H1 (cell line): ENCODE data around the gene DENND6B. TPM values are rescaled to one million over a fixed set of nuclear protein-coding genes. Genes with fewer than 3 reads are reported as not detected.

Source experiments
- CBX5 ChIP-seq: fragments of 300-800, 300-1000 bp; sonication (generic); IDR thresholded peaks from 2 replicates; pipeline ENCODE4 v1.7.1; 2016; ENCODE audit warnings: antibody characterized with exemption, low read length, low read depth
- CREB1 ChIP-seq: IDR thresholded peaks from 2 replicates; pipeline ENCODE4 v1.6.1; 2012; ENCODE audit warnings: inconsistent platforms
- SIRT6 ChIP-seq: IDR thresholded peaks from one replicate; pipeline ENCODE4 v1.7.1; 2012; ENCODE audit warnings: low read length, inconsistent platforms
- polyA plus RNA-seq, 7 experiments: library from polyadenylated mRNA; depleted of rRNA in 3 of 7; stranded (reverse) in 5 of 7; unstranded in 2 of 7; fragments of >200 nt in 5 of 7; fragments of 200-250 nt in 2 of 7; gene quantifications; 1 replicate in 5 of 7; 2 replicates in 1 of 7; 4 replicates in 1 of 7; pipeline versions ENCODE4 v1.2.1 to v1.2.3, GENCODE V29; 2011 to 2013; ENCODE audit warnings: missing spikeins in 2 of 7, mixed read lengths in 2 of 7
- total RNA-seq: library from RNA; stranded (reverse); fragmentation: NEBNext Ultra II Directional; extraction: Animal tissue kit (Norgen Biotek cat#: 25700); gene quantifications from 2 replicates; pipeline ENCODE4 v1.2.1, GENCODE V29; 2021

The DENND6B gene
- total and polyA plus RNA-seq, 2 of the 8 experiments (the other 6 are each of a cell fraction or from before 2014, with no cell fraction given), result 1.1 to 1.9 TPM

DNA sequence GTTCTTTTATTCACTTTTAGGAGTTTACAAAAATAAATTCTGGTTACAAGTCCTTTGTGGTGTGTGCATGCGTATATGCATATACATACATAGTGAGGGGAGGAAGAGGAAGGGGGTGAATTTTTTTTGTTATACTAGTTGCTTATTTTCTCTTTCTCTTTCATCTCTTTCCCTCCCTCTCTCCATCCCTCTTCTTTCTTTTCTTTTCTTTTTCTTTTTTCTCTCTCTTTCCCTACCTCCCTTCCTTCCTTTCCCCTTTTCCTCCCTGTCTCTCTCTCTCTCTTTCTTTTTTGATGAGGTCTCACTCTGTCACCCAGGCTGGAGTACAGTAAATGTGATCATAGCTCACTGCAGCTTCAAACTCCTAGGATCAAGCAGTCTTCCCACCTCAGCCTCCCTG, 30.4 kb upstream of the DENND6B start (continued):
- no peak for TF ChIP-seq CBX5
- no peak for TF ChIP-seq SIRT6
- TF ChIP-seq CREB1, result no peak
